A549 treated with RU486 at 1 μM for 4 hours (cell line): ENCODE measurements around the gene SPANXC. TPM values are rescaled to one million over a fixed set of nuclear protein-coding genes. Genes with fewer than 3 reads are reported as not detected.

Experiments used
- total RNA-seq: library from RNA; stranded (reverse); fragments of 200-300 nt; extraction: Qiagen RNA extraction; gene quantifications from 5 replicates; pipeline ENCODE4 v1.2.3, GENCODE V29; 2022; ENCODE audit warnings: low read depth

Gene SPANXC
- 0.65 to 1.3 TPM (median 0.81 TPM) in 3 of 5 replicates, not detected in the others for total RNA-seq

GRCh38 chrX:141242417-141242816, at the start of gene SPANXC:
SPANXC (minus strand) TSS chrX:141242517; CDS start chrX:141242457, 60 bp downstream.

Other genes with a start within 250 kb of the SPANXC start
- 1.2 to 3.8 TPM (median 1.9 TPM) in 5 replicates for gene SPANXB1, start 239.9 kb downstream of the SPANXC start, total RNA-seq
- 81.5 to 109 TPM (median 103 TPM) in 5 replicates for gene LDOC1, start 65.4 kb downstream of the SPANXC start, total RNA-seq